IMR-90 (cell line): ENCODE measurements around the gene PIK3CB. TPM values are rescaled to one million over a fixed set of nuclear protein-coding genes. Genes with fewer than 3 reads are reported as not detected.

ENCODE experiments used
- ATAC-seq: fragments of 200-7000 bp; cut with Tn5 transposase; 2 replicates; pipeline ENCODE4 v1.9.1; 2020; ENCODE audit warnings: low read depth, mild to moderate bottlenecking, moderate library complexity
- BruUV-seq: library from RNA; stranded (reverse); fragments of 400-500 nt; replicated peaks from 2 replicates; lab custom pipeline; 2021; lab: Mats Ljungman, UMichigan
- CTCF ChIA-PET: fragments of 300-600 bp; formaldehyde crosslinking; extraction: SDS; loops from one replicate; lab custom pipeline; 2021; ENCODE audit warnings: antibody characterized with exemption; lab: Yijun Ruan, JAX
- POLR2A ChIA-PET: fragments of 300-600 bp; sonication (Branson Sonifier 250); formaldehyde crosslinking; loops from one replicate; lab custom pipeline; 2022; ENCODE audit warnings: antibody characterized with exemption; ENCODE audit not compliant: unreplicated experiment; lab: Charles Lee
- DNase-seq: peaks from one replicate; pipeline ENCODE4 v3.0.0; 2013
- H2AFZ ChIP-seq: replicated peaks from 2 replicates; pipeline ENCODE3; 2013; ENCODE audit warnings: low read length, mild to moderate bottlenecking; ENCODE audit not compliant: poor library complexity
- H2AK5ac ChIP-seq: 2 replicates; pipeline ENCODE4 v1.6.1; 2013; ENCODE audit warnings: low read depth, low read length, inconsistent platforms
- H2AK9ac ChIP-seq: replicated peaks from 2 replicates; pipeline ENCODE3; 2013; ENCODE audit warnings: mild to moderate bottlenecking, low read depth, low read length, moderate library complexity; ENCODE audit not compliant: poor library complexity
- H2BK120ac ChIP-seq: 2 replicates; pipeline ENCODE4 v1.6.1; 2013; ENCODE audit warnings: low read depth, low read length, inconsistent platforms
- H2BK15ac ChIP-seq: 3 replicates; pipeline ENCODE4 v1.6.1; 2013; ENCODE audit warnings: low read depth, low read length, inconsistent platforms
- H2BK20ac ChIP-seq: 2 replicates; pipeline ENCODE4 v1.6.1; 2013; ENCODE audit warnings: low read depth, mild to moderate bottlenecking, inconsistent platforms, low read length, moderate library complexity
- H2BK5ac ChIP-seq: 2 replicates; pipeline ENCODE4 v1.6.1; 2013; ENCODE audit warnings: mild to moderate bottlenecking, low read depth, low read length, inconsistent platforms; ENCODE audit not compliant: poor library complexity, severe bottlenecking
- H3K14ac ChIP-seq: replicated peaks from 2 replicates; pipeline ENCODE4 v1.6.1; 2013; ENCODE audit warnings: low read depth, low read length, inconsistent platforms
- H3K18ac ChIP-seq: 2 replicates; pipeline ENCODE4 v1.6.1; 2013; ENCODE audit warnings: low read depth, low read length, control low read depth
- H3K23ac ChIP-seq: 2 replicates; pipeline ENCODE4 v1.6.1; 2013; ENCODE audit warnings: low read depth, low read length, inconsistent platforms
- H3K27ac ChIP-seq: 2 replicates; pipeline ENCODE4 v1.5.1; 2013; ENCODE audit warnings: mild to moderate bottlenecking, control low read depth, low read length; ENCODE audit not compliant: insufficient read depth
- H3K27me3 ChIP-seq: 2 replicates; pipeline ENCODE4 v1.6.1; 2013; ENCODE audit warnings: low read length; ENCODE audit not compliant: control insufficient read depth, insufficient read depth
- H3K36me3 ChIP-seq: 2 replicates; pipeline ENCODE4 v1.6.1; 2013; ENCODE audit warnings: low read length, mixed read lengths; ENCODE audit not compliant: control insufficient read depth, insufficient read depth
- H3K4ac ChIP-seq: 2 replicates; pipeline ENCODE4 v1.6.1; 2013; ENCODE audit warnings: low read depth, low read length, inconsistent platforms
- H3K4me1 ChIP-seq: 2 replicates; pipeline ENCODE4 v1.6.1; 2013; ENCODE audit warnings: low read length, mixed read lengths; ENCODE audit not compliant: control insufficient read depth, insufficient read depth
- H3K4me2 ChIP-seq: 2 replicates; pipeline ENCODE4 v1.6.1; 2013; ENCODE audit warnings: low read depth, mild to moderate bottlenecking, control low read depth, low read length, moderate library complexity
- H3K4me3 ChIP-seq: 2 replicates; pipeline ENCODE4 v1.5.1; 2013; ENCODE audit warnings: low read depth, mild to moderate bottlenecking, control low read depth, low read length, moderate library complexity; ENCODE audit not compliant: insufficient read depth
- H3K56ac ChIP-seq: 2 replicates; pipeline ENCODE4 v1.6.1; 2013; ENCODE audit warnings: low read length, inconsistent platforms; ENCODE audit not compliant: insufficient read depth; ENCODE audit errors: extremely low read depth
- H3K79me1 ChIP-seq, 2 experiments: 2 replicates each; pipeline ENCODE4 v1.6.1; 2013; ENCODE audit warnings: low read length in 2 of 2, inconsistent platforms in 1 of 2, low read depth in 1 of 2
- H3K9ac ChIP-seq: 2 replicates; pipeline ENCODE4 v1.6.1; 2013; ENCODE audit warnings: low read depth, low read length, control low read depth
- H3K9me1 ChIP-seq: 2 replicates; pipeline ENCODE4 v1.6.1; 2013; ENCODE audit warnings: low read length, inconsistent platforms; ENCODE audit not compliant: insufficient read depth
- H3K9me3 ChIP-seq: 2 replicates; pipeline ENCODE4 v1.6.1; 2013; ENCODE audit warnings: low read length; ENCODE audit not compliant: control insufficient read depth, insufficient read depth
- H4K20me1 ChIP-seq: 2 replicates; pipeline ENCODE4 v1.6.1; 2013; ENCODE audit warnings: low read length, inconsistent platforms; ENCODE audit not compliant: insufficient read depth
- H4K5ac ChIP-seq: 2 replicates; pipeline ENCODE4 v1.6.1; 2013; ENCODE audit warnings: mild to moderate bottlenecking, low read depth, low read length, control low read depth
- H4K8ac ChIP-seq, 2 experiments: 2 replicates each; pipeline ENCODE4 v1.6.1; 2013; ENCODE audit warnings: low read depth in 2 of 2, low read length in 2 of 2, control low read depth in 1 of 2, inconsistent platforms in 1 of 2
- H4K91ac ChIP-seq: 2 replicates; pipeline ENCODE4 v1.6.1; 2013; ENCODE audit warnings: low read depth, low read length, inconsistent platforms; ENCODE audit not compliant: insufficient read depth
- RAD21 ChIP-seq: IDR thresholded peaks from 2 replicates; pipeline ENCODE4 v1.6.1; 2012; ENCODE audit warnings: low read length, improper control_type of control experiment
- RFX5 ChIP-seq: IDR thresholded peaks from 2 replicates; pipeline ENCODE4 v1.8.0; 2012; ENCODE audit warnings: low read depth, mild to moderate bottlenecking, low read length, moderate library complexity
- SMC3 ChIP-seq: fragments of 150-350 bp; IDR thresholded peaks from 2 replicates; pipeline ENCODE4 v1.6.1; 2016; ENCODE audit warnings: low read depth, mild to moderate bottlenecking, antibody characterized with exemption, low read length, moderate library complexity
- dilution Hi-C: fragments of 300-500 bp; cut with HindIII; formaldehyde crosslinking; loops from one replicate; pipeline ENCODE4 v1.14.3; 2018; ENCODE audit warnings: low sequenced_read_pairs; ENCODE audit not compliant: unreplicated experiment
- in situ Hi-C: fragments of 300-500 bp; cut with MboI; formaldehyde crosslinking; loops from 3 replicates; pipeline ENCODE4 v1.14.3; 2019; ENCODE audit warnings: low sequenced_read_pairs, inconsistent platforms, mixed read lengths
- intact Hi-C: fragments of 100-400 bp; cut with micrococcal nuclease; formaldehyde crosslinking; loops from 2 replicates; pipeline ENCODE4 v1.10.0; 2022
- polyA plus RNA-seq, 3 experiments: library from polyadenylated mRNA; depleted of rRNA; stranded (reverse); fragments of >200 nt; gene quantifications; 2 replicates each; pipeline ENCODE4 v1.2.3, GENCODE V29; 2012; ENCODE audit warnings: low replicate concordance in 1 of 3
- total RNA-seq: library from RNA; depleted of rRNA; stranded (reverse); fragments of >200 nt; gene quantifications from 2 replicates; pipeline ENCODE4 v1.2.3, GENCODE V29; 2012

Gene PIK3CB
- total and polyA plus RNA-seq, 2 of the 4 experiments (the other 2 are of a cell fraction), result 6.3 to 6.8 TPM

DNA sequence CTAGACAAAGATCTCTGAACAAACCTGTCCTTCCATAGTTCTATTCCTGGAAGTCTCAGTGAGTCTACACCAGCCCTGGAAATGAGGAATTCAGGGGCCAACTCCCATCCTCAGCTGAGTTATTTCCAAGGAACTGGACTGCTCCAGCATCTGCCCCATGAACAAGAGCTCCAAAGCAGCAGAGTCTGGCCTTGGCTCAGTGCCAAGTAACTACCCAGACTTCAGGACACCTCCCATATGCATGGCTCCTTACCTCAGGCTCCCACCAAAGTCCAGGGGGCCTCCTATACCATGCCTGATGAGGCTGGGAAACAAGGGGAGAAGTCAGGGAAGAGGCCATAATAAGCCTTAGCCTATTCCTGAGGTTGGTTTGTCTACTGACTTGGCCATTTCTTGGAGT is 181.2 kb downstream of the PIK3CB start:
- Histone ChIP-seq H4K5ac (no peak overlapping the region), H3K4me2 (no peak overlapping the region), H3K4me1 (no peaks in the 10 kb centered on the region), H3K27ac (no peak overlapping the region), H3K36me3 (peaks cover 18% of the 10 kb centered on the region), H2AK5ac (no peak overlapping the region), H3K18ac (no peak overlapping the region), H2BK20ac (no peak overlapping the region), H3K4ac (no peak overlapping the region), H3K9me3 (peaks cover 7% of the 10 kb centered on the region), H3K23ac (no peak overlapping the region), H2BK5ac (no peak overlapping the region), H4K8ac (no peak overlapping the region), H4K91ac (no peak overlapping the region), H3K9me1 (peaks cover 4% of the 10 kb centered on the region; the same call in 1 of the 2 replicates), H2BK120ac (no peak overlapping the region), H3K27me3 (no peaks in the 10 kb centered on the region), H3K56ac (no peak overlapping the region), H3K79me1 (no peaks in the 10 kb centered on the region), H2AFZ (no peak overlapping the region), H3K14ac (no peak overlapping the region), H3K4me3 (no peak overlapping the region), H3K9ac (no peak overlapping the region), H2BK15ac (no peak overlapping the region), H2AK9ac (no peak overlapping the region), H4K20me1 (no peaks in the 10 kb centered on the region)
- BruUV-seq, result no TSS peak
- TF ChIP-seq RAD21, result no peak
- no peak for TF ChIP-seq RFX5
- TF ChIP-seq SMC3, result no peak
- in situ Hi-C loops (no loop called here), dilution Hi-C loops (no loop called here), intact Hi-C loops (no loop called here)
- ATAC-seq (no peak), DNase-seq (no peak)
- CTCF ChIA-PET, result interaction anchor here (1.0 kb wide), 1 partner anchor 30 kb away, joined by 3 read pairs; no protein-coding TSS in a partner anchor
- POLR2A ChIA-PET, result no interaction called here
